Calu3 (cell line): ENCODE measurements around the gene RDH5. TPM values are rescaled to one million over a fixed set of nuclear protein-coding genes. Genes with fewer than 3 reads are reported as not detected.
A peak's percentile ranks its signal among the peaks of the same experiment; 100 is the strongest.

Experiments used
- BruUV-seq: library from RNA; stranded (reverse); fragments of 400-500 nt; replicated peaks from 2 replicates; lab custom pipeline; 2021; lab: Mats Ljungman, UMichigan
- CTCF ChIA-PET: fragments of 300-600 bp; sonication (Branson Sonifier 250); formaldehyde crosslinking; loops from one replicate; lab custom pipeline; 2022; ENCODE audit warnings: antibody characterized with exemption; lab: Charles Lee
- DNase-seq: peaks from one replicate; pipeline ENCODE4 v3.0.0; 2022
- H3K27ac Mint-ChIP-seq: one replicate; pipeline ENCODE4 v1.8.0; 2022; ENCODE audit warnings: mixed read lengths; ENCODE audit not compliant: unreplicated experiment
- H3K27me3 Mint-ChIP-seq: one replicate; pipeline ENCODE4 v1.8.0; 2022; ENCODE audit warnings: mixed read lengths; ENCODE audit not compliant: unreplicated experiment
- H3K36me3 Mint-ChIP-seq: one replicate; pipeline ENCODE4 v1.8.0; 2022; ENCODE audit warnings: mild to moderate bottlenecking, moderate library complexity, mixed read lengths; ENCODE audit not compliant: insufficient read depth, unreplicated experiment
- H3K4me1 Mint-ChIP-seq: one replicate; pipeline ENCODE4 v1.8.0; 2022; ENCODE audit warnings: mild to moderate bottlenecking, low read depth, mixed read lengths; ENCODE audit not compliant: unreplicated experiment
- H3K4me3 Mint-ChIP-seq: one replicate; pipeline ENCODE4 v1.8.0; 2022; ENCODE audit warnings: mild to moderate bottlenecking, low read depth, moderate library complexity, mixed read lengths; ENCODE audit not compliant: unreplicated experiment
- H3K9me3 Mint-ChIP-seq: one replicate; pipeline ENCODE4 v1.8.0; 2022; ENCODE audit warnings: low read depth, mixed read lengths; ENCODE audit not compliant: unreplicated experiment
- CTCF ChIP-seq: fragments of 200-600 bp; IDR thresholded peaks from one replicate; pipeline ENCODE4 v1.8.0; 2022; ENCODE audit warnings: antibody characterized with exemption; ENCODE audit not compliant: unreplicated experiment
- intact Hi-C: fragments of 100-400 bp; cut with micrococcal nuclease; formaldehyde crosslinking; loops from one replicate; pipeline ENCODE4 v1.10.0; 2022; ENCODE audit not compliant: unreplicated experiment
- total RNA-seq: library from RNA; stranded (reverse); gene quantifications from 2 replicates; pipeline ENCODE4 v1.2.3, GENCODE V29; 2022

The RDH5 gene
- total RNA-seq, 1 experiment from 2014 or later, result 11.2 TPM

DNA sequence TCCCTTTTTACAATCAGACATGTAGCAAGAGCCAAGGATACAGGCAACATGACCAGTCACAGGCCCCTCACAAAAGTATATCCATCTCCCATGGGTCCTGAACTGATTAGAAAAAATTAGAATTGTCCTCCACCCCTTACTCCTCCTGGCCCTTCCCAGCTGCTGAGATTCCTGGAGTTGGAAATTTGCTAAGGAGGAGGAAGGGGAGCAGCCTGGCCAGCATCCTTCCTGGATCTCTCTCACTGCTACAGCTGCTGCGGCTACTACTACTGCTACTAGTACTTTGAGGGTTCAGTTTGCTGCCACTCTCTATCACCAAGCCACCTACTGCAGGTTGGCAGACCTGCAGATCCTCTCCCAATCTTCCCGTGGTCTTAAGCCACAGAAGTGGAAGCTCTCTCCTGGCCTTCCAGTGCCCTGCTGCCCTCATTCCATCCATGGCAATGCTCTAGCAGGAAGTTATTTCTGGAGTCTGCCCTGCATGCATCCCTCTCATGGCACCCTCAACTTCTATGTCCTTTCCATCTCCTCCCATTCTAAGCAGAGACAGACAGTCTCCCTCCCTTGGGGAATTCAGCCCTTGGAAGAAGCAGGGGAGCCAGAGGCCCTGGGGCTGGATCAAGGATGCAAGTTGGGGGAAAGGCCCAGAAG is 13.5 kb upstream of the RDH5 start:
- peaks cover 28% of the 10 kb centered on the region for H3K4me1 Mint-ChIP-seq
- TF ChIP-seq CTCF, result no peak
- intact Hi-C loops, result no loop called here

GRCh38 chr12:55707219-55707671 is 12.9 kb upstream of the RDH5 start:
- H3K36me3 Mint-ChIP-seq, result peaks cover 6% of the 10 kb centered on the region
- no peak overlapping the region for H3K27ac Mint-ChIP-seq
- CTCF ChIA-PET, result interaction anchor here (1.0 to 2.6 kb wide), 3 partner anchors 10 to 26 kb away, joined by 3 to 14 read pairs (median 3); partner anchors contain the start of gene RDH5
- peak overlapping the region; percentile 74 for H3K4me3 Mint-ChIP-seq
- H3K27me3 Mint-ChIP-seq, result peaks cover 73% of the 10 kb centered on the region
- no peak for TF ChIP-seq CTCF
- peaks cover 28% of the 10 kb centered on the region for H3K4me1 Mint-ChIP-seq
- H3K9me3 Mint-ChIP-seq, result no peaks in the 10 kb centered on the region
- peak; percentile 36 for DNase-seq
- intact Hi-C loops, result no loop called here
- BruUV-seq, result no TSS peak

More for the DNA sequence above, 13.5 kb upstream of the RDH5 start:
- DNase-seq, result no peak
- H3K27me3 Mint-ChIP-seq, result peaks cover 67% of the 10 kb centered on the region
- peak overlapping the region; percentile 74 for H3K4me3 Mint-ChIP-seq
- no peaks in the 10 kb centered on the region for H3K9me3 Mint-ChIP-seq
- peaks cover 6% of the 10 kb centered on the region for H3K36me3 Mint-ChIP-seq
- CTCF ChIA-PET, result interaction anchor here (0.6 to 2.6 kb wide), 6 partner anchors 9 to 25 kb away, joined by 3 to 14 read pairs (median 4); partner anchors contain the start of genes BLOC1S1 and RDH5
- BruUV-seq, result no TSS peak
- no peak overlapping the region for H3K27ac Mint-ChIP-seq

DNA sequence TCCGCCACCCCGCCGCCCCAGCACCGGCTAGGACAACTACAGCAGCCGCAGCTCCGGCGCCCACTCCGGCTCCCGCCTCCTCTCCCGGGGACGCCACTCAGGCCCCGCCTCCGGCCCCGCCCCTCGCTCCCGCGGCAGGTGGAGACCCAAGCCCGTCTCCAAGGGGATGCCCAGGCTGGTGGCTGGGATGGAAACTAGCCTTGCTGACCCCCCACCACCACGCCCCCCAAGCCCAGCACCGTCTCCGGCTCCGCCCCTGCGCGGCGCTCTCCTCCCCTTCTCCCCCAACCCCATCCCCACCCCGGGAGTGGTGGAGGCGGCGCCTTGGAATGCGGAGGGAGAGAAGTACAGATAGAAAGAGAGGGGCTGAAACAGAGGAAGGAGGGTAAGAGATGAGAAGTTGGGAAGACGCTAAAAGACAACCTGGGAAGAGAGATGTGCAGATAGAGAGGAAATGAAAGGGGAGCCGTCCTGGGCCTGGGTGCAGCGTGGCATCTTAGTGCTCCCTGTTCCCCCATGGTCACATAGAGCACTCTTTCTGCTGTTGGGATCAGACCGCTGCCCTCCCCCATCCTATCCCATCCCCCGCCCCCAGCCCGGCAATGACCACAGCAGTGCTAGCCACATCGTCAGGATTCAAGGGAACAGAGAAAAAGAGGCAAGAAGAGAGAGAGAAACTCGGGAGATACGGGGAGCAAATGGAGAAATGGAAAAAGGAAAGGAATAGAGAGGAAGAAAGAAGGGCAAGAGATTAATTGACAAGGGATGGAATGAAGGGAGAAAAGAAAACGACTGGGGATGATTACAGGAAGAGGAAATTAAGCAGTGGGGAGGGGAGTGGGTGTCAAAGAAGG is 12.1 kb upstream of the RDH5 start, which contains the start of gene ITGA7:
TSS of gene ITGA7 (minus strand) at position 64 of the 854 bp plus-strand sequence. CDS start 222 bp downstream, outside the sequence.
- no TSS peak for BruUV-seq
- DNase-seq, result peak; percentile 79
- intact Hi-C loops, result no loop called here

More for the DNA sequence above, 12.1 kb upstream of the RDH5 start, which contains the start of gene ITGA7:
- CTCF ChIA-PET, result interaction anchor here (1.0 to 2.6 kb wide), 3 partner anchors 9 to 26 kb away, joined by 3 to 14 read pairs (median 3); partner anchors contain the start of gene RDH5
- no peak for TF ChIP-seq CTCF
- Mint-ChIP-seq H3K4me1 (peaks cover 28% of the 10 kb centered on the region), H3K9me3 (no peaks in the 10 kb centered on the region), H3K27ac (no peak within 1 kb of the TSS), H3K36me3 (peaks cover 6% of the 10 kb centered on the region), H3K4me3 (peak within 1 kb of the TSS; percentile 74), H3K27me3 (peaks cover 78% of the 10 kb centered on the region)
